NCI-H526 (cell line): ENCODE data around the gene ANKHD1.

Experiments
- DNase-seq, 2 experiments: peaks; one replicate each; lab custom pipeline; 2025; lab: John Stamatoyannopoulos, UW

ANKHD1 gene, protein sequence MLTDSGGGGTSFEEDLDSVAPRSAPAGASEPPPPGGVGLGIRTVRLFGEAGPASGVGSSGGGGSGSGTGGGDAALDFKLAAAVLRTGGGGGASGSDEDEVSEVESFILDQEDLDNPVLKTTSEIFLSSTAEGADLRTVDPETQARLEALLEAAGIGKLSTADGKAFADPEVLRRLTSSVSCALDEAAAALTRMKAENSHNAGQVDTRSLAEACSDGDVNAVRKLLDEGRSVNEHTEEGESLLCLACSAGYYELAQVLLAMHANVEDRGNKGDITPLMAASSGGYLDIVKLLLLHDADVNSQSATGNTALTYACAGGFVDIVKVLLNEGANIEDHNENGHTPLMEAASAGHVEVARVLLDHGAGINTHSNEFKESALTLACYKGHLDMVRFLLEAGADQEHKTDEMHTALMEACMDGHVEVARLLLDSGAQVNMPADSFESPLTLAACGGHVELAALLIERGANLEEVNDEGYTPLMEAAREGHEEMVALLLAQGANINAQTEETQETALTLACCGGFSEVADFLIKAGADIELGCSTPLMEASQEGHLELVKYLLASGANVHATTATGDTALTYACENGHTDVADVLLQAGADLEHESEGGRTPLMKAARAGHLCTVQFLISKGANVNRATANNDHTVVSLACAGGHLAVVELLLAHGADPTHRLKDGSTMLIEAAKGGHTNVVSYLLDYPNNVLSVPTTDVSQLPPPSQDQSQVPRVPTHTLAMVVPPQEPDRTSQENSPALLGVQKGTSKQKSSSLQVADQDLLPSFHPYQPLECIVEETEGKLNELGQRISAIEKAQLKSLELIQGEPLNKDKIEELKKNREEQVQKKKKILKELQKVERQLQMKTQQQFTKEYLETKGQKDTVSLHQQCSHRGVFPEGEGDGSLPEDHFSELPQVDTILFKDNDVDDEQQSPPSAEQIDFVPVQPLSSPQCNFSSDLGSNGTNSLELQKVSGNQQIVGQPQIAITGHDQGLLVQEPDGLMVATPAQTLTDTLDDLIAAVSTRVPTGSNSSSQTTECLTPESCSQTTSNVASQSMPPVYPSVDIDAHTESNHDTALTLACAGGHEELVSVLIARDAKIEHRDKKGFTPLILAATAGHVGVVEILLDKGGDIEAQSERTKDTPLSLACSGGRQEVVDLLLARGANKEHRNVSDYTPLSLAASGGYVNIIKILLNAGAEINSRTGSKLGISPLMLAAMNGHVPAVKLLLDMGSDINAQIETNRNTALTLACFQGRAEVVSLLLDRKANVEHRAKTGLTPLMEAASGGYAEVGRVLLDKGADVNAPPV (N-terminal part only)

DNA sequence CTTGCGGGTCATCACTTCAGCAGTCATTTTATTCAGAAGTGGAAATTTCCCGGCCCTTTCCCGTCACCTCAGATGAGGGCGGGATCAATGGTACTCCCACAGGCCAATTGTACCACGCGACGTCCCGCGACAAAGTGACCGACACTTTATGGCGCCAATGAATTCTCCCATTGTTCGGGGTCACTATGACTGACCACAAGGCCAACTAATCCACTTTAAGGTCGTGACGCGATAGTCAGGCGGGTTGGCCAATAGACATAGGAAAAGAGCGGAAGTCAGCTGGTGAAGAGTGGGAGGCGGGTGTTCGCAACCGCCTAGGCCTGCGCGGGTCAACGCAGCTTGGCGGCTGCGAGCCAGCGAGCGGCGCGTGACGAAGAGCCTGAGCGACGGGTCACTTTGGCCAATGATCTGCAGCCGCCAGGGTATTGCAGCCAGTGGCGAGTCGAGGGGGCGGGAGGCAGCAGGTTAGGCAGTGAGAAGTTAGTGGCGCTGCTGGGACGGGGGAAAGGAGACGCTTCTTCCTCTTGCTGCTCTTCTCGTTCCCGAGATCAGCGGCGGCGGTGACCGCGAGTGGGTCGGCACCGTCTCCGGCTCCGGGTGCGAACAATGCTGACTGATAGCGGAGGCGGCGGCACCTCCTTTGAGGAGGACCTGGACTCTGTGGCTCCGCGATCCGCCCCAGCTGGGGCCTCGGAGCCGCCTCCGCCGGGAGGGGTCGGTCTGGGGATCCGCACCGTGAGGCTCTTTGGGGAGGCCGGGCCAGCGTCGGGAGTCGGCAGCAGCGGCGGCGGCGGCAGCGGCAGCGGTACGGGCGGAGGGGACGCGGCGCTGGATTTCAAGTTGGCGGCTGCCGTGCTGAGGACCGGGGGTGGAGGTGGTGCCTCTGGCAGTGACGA, at the start of gene ANKHD1:
ANKHD1 (plus strand) TSS at position 472 of the 896 bp plus-strand sequence; CDS start at position 607, 135 bp downstream.
- peak; percentile 100 for DNase-seq

DNA sequence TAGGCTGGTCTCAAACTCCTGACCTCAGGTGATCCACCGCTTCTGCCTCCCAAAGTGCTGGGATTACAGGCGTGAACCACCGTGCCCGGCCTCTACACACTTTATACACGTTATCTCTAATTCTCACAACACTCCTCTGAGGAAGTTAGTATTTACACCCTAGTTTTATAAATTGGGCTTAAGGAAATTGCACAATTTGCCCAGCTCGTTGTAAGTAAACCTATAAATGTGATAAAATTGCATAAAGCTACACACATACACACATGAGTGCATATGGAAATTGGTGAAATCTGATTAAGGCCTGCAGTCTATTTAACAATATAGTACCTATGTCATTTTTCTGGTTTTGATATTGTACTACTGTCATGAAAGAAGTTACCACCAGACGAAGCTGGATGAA, 46.1 kb upstream of the ANKHD1 start:
- no peak for DNase-seq

DNA sequence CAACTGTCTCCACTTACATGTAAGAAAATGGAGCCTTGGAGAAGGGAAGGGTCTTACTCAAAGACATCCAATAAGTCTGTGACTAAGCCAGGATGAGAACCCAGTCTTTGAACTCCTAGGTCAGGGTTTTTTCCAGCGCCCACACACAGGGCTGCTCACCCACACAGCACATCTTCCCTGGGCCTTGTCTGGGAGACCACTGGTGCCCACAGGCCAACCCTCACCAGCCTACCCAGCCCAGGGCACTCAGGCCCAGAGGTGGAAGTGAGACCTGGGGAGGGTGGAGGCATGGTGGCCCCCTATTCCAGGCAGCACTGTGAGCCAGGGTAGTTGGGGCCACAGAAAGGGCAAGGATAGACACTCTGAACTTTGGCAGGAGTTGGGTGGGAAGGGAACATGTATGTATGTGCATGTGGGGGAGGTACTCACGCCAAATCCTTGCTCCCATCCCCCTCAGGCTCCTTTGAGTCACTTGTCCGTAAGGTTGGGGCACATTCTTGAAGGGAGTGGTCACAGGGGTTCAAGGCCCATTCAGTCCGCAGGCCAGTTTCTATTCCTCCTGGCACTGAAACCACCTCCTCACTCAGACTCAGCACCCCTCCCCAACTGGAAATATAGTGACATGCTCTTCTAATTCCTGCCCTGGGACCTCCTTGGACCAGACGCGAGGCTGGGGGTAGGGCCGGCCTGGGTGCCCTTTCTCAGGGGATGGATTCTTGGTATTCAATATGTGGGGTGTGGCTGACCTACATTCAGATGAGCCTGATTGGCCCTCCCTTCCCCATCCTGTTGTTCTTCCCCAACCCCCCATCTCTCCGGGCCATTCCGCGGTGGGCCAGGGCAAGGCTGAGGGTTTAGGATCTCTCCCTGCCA, 44.5 kb upstream of the ANKHD1 start:
- DNase-seq, result no peak

DNA sequence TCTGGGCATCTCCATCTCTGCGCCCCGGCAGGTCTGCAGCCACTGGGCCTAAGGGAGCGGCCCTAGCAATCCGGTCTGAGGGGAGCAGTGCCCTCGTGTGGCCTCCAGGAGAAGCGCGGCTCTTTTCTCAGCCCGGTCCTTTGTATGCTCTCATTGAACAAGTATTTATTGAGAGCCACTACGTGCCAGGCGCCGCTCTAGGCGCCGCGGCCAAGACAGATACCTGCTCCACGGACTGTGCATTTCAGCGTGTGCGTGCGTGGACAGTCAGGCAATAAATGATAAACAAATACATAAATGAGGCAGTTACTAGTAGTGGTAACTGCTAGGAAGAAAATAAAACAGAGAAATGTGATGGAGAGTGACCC, 43.9 kb upstream of the ANKHD1 start:
- DNase-seq, result peak; percentile 73 to 91

DNA sequence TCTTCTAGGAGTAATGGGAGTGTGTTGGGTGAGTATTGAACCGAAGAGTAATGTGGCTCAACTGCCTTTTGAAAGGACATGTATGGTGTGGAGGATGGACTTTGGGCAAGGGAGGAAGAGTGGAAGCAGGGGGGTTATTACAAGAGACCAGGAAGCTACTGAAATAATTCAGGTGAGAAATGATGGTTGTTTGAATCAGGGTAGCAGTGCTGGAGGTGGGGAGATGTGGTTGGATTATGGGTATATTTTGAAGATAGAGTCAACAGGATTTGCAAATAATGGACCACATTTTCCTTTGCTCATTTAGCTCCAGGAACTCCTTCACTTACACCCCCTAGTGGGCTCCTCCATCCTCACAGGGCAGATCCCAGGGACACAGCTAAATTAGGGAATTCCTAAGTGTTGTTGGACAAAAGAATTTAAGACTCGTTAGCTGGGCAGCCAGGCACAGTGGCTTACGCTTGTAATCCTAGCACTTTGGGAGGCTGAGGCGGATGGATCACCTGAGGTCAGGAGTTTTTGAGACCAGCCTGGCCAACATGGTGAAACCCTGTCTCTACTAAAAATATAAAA, 42.8 kb upstream of the ANKHD1 start:
- DNase-seq, result peak; percentile 36 to 62

DNA sequence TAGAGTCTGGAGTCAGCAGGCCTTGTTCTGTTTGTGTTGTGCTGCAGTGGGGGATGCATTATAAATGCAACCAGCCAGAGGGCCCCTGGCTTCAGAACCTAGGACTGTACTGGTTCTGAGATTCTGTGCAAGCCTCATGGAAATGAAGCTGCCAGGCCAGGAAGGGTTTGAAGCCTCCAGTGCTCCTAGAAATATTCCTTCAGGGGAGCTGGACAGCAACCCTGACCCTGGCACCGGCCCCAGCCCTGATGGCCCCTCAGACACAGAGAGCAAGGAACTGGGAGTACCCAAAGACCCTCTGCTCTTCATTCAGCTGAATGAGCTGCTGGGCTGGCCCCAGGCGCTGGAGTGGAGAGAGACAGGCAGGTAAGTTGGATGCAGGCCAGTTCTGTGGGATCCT, 41.5 kb upstream of the ANKHD1 start, which contains the start of gene SLC4A9:
SLC4A9 (plus strand) TSS at position 94 of the 400 bp plus-strand sequence; CDS start at position 137, 43 bp downstream.
- DNase-seq, result no peak

DNA sequence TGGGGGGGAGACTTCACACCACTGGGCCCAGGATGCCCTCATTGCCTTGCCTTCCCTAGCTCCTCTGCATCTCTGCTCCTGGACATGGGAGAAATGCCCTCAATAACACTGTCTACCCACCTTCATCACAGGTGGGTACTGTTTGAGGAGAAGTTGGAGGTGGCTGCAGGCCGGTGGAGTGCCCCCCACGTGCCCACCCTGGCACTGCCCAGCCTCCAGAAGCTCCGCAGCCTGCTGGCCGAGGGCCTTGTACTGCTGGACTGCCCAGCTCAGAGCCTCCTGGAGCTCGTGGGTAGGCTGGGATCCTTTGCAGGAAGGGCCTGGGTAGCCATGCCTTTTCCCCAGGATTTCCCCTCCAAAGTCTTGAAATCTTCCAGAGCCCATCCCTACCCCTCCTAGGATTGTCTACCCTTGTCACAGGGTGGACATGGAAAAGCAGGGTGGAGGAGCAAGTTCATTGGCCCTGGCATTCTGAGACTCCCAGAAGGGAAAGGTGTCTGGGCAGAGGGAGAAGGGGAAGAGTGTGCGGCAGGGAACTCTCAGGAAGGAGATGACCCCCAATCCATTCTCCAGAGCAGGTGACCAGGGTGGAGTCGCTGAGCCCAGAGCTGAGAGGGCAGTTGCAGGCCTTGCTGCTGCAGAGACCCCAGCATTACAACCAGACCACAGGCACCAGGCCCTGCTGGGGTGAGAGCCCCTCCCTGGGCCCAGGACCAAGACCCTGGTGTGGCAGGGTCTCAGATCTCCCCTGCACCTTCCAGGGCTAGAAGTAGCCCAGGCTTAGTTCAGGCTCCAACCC, 40.8 kb upstream of the ANKHD1 start:
- no peak for DNase-seq

DNA sequence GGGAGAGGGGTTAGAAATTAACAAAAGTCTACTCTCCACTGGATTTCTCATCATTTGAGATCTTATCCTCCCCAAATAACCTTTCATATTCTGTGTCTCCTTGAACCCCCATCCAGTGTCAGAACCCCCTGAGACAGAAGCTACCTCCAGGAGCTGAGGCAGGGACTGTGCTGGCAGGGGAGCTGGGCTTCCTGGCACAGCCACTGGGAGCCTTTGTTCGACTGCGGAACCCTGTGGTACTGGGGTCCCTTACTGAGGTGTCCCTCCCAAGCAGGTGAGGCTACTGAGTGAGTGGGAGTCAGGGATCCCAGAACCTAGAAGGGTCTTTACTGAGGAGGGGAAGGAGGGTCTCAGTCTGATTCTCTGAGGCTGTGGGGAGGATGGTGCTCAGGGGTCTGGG, 39.7 kb upstream of the ANKHD1 start:
- DNase-seq, result no peak

DNA sequence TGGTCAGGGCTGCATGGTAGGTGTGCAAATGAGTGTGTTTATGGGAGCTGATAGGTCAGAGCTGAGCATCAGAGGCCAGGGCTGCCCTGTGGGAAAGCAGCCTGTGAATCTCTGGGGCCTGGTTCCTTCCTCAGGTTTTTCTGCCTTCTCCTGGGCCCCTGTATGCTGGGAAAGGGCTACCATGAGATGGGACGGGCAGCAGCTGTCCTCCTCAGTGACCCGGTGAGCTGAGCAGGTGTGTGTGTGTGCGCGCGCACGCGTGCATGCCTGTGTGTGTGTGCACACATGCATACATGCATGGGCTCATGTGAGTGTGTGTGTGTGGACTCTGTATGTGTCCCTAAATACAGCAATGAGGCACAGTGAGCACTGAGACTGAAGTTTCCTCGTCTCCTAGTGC, 39.3 kb upstream of the ANKHD1 start:
- DNase-seq, result no peak

DNA sequence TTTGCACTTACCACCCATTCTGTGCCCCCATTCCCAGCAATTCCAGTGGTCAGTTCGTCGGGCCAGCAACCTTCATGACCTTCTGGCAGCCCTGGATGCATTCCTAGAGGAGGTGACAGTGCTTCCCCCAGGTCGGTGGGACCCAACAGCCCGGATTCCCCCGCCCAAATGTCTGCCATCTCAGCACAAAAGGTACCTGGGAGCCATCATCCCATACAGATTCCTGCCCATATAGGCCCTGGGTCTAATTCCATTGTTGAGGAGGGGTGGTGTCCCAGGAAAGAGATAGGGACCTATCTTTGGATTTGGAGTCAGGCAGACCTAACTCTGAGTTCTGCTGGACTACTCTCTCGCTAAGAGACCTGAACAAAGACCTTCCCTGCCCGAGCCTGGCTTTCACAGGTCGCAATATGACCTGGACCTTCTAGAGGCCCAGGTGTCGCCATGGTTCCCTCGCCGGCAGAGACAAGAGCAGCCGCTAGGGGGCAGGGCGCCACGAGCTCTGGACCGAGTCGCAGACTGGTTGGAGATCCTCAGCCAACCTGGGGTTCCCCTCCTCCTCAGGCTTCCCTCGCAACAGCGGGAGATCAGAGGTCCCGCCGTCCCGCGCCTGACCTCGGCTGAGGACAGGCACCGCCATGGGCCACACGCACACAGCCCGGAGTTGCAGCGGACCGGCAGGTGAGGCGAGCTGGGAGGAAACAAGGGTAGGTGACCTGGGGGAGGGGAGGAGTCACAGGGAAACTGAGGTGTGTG, 38.6 kb upstream of the ANKHD1 start:
- peak; percentile 58 to 88 for DNase-seq

DNA sequence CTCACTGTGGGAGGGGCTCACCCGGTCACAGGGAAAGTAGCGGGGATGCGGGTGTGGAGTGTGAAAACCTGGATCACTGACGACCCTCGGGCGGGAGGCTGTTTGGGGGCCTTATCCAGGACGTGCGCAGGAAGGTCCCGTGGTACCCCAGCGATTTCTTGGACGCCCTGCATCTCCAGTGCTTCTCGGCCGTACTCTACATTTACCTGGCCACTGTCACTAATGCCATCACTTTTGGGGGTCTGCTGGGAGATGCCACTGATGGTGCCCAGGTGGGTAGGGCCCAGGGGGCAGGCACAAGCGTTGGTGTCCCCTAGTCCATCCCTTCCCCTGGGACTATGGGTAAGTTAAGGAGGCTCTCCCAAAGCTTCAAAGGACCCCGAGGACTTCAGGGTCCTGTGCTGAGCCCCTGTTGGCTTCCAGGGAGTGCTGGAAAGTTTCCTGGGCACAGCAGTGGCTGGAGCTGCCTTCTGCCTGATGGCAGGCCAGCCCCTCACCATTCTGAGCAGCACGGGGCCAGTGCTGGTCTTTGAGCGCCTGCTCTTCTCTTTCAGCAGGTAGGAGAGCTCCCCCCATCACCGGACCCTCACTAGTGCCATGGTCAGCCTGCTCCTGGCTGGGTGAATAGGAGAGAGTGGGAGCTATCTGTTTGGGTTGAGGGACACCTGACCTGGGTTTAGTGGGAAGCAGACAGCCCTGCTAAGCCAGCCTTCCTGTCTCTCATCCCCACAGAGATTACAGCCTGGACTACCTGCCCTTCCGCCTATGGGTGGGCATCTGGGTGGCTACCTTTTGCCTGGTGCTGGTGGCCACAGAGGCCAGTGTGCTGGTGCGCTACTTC, 37.8 kb upstream of the ANKHD1 start:
- DNase-seq, result no peak

DNA sequence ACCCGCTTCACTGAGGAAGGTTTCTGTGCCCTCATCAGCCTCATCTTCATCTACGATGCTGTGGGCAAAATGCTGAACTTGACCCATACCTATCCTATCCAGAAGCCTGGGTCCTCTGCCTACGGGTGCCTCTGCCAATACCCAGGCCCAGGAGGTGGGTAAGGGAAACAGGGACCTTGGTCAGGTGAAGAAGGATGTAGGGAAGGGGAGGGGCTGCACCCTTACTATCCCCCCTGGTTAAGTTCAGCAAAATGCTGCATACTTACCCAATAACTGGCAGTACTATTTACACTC, 37.2 kb upstream of the ANKHD1 start:
- no peak for DNase-seq

DNA sequence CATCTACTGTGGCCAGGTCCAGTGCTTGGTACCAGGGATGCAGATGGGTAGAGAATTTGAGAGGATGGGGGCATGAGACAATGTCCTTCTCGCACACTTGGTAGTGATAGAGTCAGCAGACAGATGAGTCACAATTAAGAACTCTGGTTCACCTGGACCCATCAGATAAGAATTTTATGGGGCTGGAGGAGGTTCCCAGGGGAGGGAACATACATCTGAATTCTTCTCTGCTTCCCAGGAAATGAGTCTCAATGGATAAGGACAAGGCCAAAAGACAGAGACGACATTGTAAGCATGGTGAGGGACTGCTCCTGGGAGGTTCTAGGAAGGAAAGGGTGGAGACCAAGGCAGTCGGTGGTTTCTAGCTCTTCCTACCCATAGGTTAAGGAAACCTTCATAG, 36.4 kb upstream of the ANKHD1 start:
- no peak for DNase-seq

DNA sequence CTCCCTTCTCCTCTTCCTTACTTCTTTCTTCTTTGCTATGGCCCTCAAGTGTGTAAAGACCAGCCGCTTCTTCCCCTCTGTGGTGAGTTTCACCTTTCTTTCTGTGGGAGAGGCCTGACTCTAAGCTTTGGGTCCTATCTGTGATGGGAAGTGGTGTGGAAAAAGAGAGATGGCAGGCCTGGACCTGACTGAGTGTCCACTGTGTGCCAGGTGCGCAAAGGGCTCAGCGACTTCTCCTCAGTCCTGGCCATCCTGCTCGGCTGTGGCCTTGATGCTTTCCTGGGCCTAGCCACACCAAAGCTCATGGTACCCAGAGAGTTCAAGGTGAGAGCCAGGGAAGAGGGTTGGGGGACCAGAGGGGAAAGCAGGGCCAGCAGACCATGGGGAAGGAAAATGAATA, 35.7 kb upstream of the ANKHD1 start:
- no peak for DNase-seq

DNA sequence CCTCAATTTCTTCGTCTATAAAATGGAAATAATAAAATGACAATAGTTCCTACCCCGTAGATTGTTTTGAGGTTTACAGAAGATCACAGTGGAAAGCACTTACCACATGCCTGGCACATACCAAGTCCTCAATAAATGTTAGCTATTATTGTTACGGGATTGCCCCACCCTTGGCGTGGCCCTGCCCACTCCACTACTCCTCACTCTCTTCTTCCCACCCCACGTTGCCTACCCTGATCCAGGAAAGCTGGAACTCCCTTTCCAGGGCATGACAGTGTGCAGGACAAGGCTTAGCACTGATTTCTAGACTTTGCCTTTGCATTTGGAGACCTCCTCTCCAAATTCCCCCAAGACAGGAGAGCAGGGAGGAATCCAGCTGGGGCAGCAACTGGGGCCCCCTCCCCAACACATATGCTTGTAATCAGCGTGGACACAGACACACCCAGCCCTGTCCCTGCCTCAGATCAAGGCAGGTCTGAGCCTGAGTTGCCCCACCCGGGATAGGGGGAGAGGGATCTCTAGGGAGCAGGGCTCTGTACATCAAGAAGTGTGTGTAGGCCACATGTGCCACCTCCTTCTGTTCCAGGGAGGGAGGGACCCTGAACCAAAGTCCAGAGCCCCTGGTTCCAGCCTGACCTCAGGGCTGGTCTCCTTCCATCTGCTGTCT, 34.9 kb upstream of the ANKHD1 start:
- DNase-seq, result no peak

DNA sequence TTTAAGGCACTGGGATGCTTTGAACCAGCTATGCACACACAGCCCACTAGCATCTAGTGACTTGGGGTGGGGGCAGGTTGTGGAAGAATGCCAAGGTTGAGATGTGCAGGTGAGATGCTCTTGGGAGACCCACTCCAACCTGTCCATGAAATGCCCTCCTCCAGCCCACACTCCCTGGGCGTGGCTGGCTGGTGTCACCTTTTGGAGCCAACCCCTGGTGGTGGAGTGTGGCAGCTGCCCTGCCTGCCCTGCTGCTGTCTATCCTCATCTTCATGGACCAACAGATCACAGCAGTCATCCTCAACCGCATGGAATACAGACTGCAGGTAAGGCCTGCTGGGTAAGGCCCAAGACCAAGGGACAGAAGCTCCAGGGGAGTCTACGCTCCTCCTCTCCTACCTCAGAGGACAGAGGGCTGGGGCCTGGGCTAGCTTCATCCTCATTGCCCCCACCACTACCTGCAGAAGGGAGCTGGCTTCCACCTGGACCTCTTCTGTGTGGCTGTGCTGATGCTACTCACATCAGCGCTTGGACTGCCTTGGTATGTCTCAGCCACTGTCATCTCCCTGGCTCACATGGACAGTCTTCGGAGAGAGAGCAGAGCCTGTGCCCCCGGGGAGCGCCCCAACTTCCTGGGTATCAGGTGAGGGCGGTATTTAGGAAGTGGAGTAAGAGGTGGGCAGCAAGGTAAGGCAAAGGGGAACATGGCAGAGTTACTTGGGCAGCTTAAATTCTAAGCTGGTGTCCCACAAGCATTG, 34.2 kb upstream of the ANKHD1 start:
- no peak for DNase-seq
